GM18505 (cell line): ENCODE results near the gene CAPN2.
"Not testable (repeated sequence)": the region's sequence is repeated elsewhere in the genome, so short reads cannot be mapped to it uniquely, and the experiment has no call there.

ENCODE experiments used
- ATAC-seq: cut with Tn5 transposase; IDR thresholded peaks from one replicate; pipeline ENCODE4 v1.9.1; 2021; ENCODE audit not compliant: unreplicated experiment
- POLR2A ChIP-seq: IDR thresholded peaks from 4 replicates; pipeline ENCODE4 v1.6.1; 2011; ENCODE audit warnings: borderline replicate concordance; ENCODE audit not compliant: insufficient read depth, insufficient read length; ENCODE audit errors: extremely low read depth

The CAPN2 gene

DNA sequence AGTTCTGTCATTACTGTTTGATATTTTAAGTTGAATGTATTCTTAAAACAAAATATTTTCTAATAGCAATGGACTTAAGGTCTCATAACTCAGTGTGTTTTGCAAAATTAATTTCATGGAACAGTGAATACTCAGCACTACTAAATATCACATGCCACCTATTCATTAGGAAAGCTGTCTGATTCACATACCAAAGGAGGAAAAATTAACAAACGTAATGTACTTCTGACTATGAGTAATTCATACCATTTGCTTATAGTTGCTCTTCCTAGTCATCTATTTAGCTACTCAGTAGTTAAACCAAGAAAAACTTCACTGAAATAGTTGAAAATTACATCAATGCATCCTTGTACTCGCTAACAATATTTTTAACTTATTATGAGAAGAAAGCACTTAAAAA lies 98.2 kb downstream of the CAPN2 start:
- ATAC-seq, result no peak
- no peak for TF ChIP-seq POLR2A

DNA sequence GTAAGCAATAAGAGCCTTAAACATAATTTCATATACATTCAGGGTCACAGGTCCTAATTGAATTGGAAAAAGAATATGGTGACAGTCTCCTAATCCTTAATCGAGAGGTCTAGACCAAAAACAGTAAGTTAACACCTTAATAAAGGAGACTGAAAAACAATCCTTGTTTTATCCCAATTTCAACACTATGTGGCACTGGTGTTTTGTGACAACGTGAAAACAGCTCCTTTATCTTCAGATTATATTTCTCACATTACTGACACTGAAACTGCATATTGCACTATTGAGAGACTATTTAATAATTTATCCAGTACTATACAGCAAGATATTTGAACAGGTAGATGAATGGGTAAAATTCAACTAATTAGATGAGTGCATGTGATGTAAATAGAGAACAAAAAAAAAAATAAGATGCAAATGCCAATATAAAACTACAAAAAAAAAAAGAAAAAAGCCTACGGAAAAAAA lies 99.3 kb downstream of the CAPN2 start:
- no peak for ATAC-seq
- TF ChIP-seq POLR2A, result no peak

DNA sequence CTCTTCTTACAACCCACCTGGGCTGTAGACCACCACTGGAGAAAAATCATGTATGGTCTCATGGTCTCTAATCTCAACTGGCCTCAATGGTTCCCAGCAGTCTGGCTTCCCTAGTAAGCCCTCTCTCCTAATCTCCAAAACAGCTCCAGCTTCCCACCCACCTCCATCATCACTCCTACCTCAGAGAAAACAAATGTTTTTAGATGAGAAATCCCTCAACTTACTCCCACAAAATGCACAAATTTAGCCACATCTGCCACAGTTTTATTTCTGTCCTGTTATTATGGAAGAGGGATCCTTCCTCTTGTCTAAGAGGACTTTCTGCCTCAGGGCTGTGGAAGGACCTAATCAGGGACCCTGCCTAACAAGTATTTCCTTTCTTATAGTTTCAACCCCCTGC lies 101.3 kb downstream of the CAPN2 start:
- no peak for TF ChIP-seq POLR2A
- no peak for ATAC-seq

DNA sequence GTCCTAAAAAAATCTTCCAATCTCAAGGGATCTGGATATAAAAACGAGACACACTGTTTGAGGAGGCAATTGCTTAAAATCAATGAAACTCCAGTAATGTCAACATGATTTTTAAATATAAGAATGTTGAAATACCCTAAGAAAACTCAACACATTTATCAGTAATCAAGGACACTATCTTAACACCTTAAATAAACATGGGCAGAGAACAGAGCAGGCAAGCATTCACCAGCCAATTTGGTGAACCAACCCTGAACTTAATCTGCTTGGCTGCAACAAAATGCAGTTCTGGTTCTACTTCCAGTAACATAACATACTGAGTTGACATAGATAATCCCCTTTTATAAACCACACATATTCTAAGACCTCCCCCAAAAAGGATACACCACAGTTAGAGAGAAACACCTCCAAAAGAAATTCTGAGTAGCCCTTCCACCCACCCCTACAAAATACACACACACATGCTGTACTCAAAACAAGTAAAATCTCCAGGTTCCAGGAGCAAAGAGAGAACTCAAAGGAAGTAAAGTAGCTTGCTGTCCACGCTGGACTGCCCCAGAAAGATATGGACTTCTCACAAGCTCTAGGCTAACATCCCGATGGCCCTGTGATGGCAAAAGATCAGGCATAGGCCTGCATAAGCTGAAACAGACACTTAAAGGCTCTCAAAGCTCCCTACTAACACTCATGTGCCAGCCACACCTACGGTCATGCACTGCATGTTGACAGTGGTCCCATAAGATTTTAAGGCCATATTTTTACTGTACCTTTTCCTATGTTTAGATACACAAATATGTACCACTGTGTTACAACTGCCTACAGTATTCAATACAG lies 102.9 kb downstream of the CAPN2 start:
- TF ChIP-seq POLR2A, result no peak

DNA sequence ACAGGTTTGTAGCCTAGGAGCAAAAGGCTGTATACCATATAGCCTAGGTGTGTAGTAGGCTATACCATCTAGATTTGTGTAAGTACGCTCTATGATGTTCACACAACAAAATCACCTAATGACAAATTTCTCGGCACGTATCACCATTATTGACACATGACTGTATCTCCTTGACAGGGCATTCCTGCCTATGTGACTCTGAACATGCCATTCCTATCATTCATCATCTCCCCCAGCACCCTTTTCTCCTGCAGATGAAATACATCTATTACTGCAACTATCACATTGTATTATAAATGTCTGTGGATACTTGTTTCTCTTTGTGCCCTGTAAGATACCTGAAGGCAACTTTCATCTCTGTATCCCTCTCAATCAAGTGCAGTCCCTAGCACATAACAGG lies 103.5 kb downstream of the CAPN2 start:
- no peak for TF ChIP-seq POLR2A
- no peak for ATAC-seq

More for the DNA sequence above, 102.9 kb downstream of the CAPN2 start:
- no peak for ATAC-seq

DNA sequence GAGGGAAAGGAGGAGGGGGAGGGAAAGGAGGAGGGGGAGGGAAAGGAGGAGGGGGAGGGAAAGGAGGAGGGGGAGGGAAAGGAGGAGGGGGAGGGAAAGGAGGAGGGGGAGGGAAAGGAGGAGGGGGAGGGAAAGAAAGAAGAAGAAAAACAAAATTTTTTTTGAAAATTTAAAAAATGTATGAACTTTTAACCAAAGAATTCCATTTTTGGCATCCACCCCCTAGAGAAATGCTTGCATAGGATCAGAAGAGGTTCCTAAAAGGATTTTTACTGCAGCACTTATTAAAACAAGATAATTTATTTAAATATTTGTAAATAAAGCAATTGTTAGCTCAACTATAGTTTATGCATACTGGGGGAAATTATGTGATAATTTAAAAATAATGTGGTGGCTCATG lies 104.9 kb downstream of the CAPN2 start:
- not testable (repeated sequence) for ATAC-seq

DNA sequence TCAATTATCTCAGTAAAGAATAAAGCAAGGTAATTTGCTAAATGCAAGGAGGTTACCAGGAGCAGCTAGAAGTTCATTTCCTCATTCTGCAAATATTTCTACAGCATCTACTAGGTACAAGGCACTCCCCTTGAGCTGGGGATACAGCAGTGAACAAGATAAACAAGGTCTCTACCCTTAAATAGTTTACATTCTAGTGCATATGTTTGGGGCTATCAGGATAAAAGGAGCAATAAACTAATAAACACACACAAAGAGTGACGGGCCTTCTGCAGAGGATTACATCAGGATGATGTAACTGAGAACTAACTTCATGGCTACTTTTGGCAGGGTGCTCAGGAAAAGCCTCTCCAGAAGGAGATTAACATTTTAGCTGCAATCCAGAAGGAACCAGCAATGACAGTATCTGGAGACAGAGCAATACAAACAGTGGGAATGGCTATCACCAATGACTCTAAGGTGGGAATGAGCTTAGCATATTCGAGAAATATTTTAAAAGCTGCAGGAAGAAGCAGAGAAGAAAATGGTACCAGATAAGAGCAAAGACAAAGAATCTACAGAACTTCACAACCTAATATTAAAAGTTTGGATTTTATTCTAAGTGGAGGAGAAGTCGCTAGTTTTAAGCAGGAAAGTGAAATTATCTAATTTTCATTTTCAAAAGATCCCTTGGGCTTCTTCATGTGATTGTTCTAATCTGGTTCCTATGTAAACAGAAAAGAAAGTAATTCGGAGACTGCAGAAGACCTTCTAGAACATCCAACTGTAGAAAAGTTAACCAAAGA lies 107.6 kb downstream of the CAPN2 start:
- TF ChIP-seq POLR2A, result no peak
- ATAC-seq, result no peak

DNA sequence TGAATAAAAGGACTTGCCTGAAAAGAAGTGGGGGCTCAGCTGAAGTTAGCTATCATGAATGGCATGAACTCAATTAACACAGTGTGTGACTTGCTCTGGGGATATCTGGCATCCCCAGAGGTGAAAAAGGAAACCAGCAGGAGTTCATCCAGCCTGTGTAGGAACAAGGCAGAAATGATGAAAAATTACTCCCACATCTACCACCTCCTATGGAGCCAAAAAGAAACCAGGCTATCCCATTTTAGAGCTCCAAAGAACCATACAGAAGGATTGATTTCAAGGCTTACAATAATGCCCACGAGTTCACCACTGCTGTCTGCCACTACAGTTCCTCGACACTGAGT lies 108.1 kb downstream of the CAPN2 start:
- TF ChIP-seq POLR2A, result no peak
- ATAC-seq, result no peak

DNA sequence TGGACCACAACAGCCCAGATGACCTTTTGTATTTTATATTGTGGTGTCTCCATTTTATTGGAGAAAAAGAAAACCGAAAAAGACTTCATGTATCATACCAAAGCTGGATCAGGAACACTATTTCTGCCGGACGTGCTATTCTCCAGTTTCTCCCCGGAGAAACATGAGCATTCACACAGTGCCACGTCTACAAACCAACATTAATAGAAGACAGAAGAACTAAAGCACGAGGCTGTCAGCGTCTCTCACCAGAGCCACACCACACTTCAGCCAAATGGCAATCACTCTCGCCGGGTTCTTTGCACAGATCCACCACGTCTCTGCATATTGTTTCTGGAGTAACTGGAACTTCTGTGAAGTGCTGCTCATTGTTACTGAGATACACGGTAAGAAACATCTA lies 108.6 kb downstream of the CAPN2 start:
- no peak for ATAC-seq
- TF ChIP-seq POLR2A, result no peak

DNA sequence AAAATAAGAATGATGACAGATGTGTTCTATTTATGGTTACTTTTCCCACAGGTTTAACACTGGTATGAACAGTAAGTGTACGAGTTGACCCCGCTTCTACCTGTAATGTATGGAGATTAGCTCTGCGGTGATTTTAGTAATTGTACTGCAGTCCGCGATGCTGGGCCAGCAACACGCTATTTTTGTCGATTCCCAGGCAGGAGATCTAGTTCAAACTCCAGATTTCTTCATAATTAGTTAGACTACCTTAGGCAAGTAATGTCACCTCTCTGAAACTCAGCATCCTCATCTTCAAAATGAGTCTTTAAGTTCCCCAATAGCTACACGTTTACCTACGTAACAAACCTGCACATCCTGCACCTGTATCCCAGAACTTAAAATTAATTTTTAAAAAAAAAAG lies 111.9 kb downstream of the CAPN2 start:
- no peak for TF ChIP-seq POLR2A
- no peak for ATAC-seq

DNA sequence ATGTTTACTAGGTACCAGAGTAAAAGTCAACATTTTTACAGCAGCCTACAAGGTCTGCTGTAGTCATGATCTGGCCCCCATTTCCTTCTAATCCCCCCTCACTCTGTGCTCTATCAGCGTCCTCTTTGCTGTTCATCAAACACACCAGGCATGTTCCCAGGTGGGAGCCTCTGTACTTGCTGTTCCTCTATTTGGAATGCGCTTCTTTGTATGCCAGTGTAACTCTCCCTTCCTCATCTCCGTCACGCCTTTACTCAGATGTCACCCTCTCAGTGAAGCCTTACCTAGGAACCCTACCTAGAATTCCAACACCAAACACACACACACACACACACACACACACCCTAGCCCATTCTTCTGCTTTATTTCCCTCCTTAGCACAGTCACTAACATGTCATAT lies 112.4 kb downstream of the CAPN2 start:
- TF ChIP-seq POLR2A, result no peak
- ATAC-seq, result no peak
